ENCODE data around the gene NR2F1. TPM values are rescaled to one million over a fixed set of nuclear protein-coding genes. Genes with fewer than 3 reads are reported as not detected.

Gene NR2F1
- total and polyA plus RNA-seq, 2 donors (not counting 3 experiments of a cell fraction or from before 2014, with no cell fraction given) = 21.5 to 38.7 TPM

- BruUV-seq (replicated peaks) = TSS peak; percentile 47
- Histone ChIP-seq H3K9me1 (replicated peaks; ENCODE audit: control insufficient read depth, extremely low read depth, insufficient read depth, low read length) (no peaks in the 10 kb centered on the region), H3K79me2 (ENCODE audit: control insufficient read depth, insufficient read depth, low read length) (peaks cover 72% of the 10 kb centered on the region), H3K4me2 (ENCODE audit: insufficient read depth, low read length) (peak overlapping the region; percentile 96), H3K36me3 (ENCODE audit: control insufficient read depth in 2 of 2, extremely low read depth in 1 of 2, insufficient read depth in 2 of 2, low read length in 2 of 2) (peaks cover 4% of the 10 kb centered on the region in 2 experiments), H3K27ac (ENCODE audit: insufficient read depth, low read depth, low read length) (peak overlapping the region; percentile 86), H3K4me1 (ENCODE audit: control insufficient read depth, extremely low read depth, insufficient read depth, low read length) (peaks cover 25% of the 10 kb centered on the region), H3K9me3 (replicated peaks; ENCODE audit: control insufficient read depth, insufficient read depth, low read length) (no peaks in the 10 kb centered on the region), H3K4me3 (replicated peaks in 1 of 3; ENCODE audit: insufficient read depth in 1 of 3, low read depth in 1 of 3, low read length in 3 of 3) (peak overlapping the region; percentile 76 to 93 (median 85)), H4K20me1 (replicated peaks; ENCODE audit: control insufficient read depth, extremely low read depth, insufficient read depth, low read length) (no peaks in the 10 kb centered on the region), H3K27me3 (ENCODE audit: control insufficient read depth in 2 of 2, insufficient read depth in 2 of 2, low read length in 2 of 2) (no peaks in the 10 kb centered on the region), H3K9ac (replicated peaks; ENCODE audit: extremely low read depth, insufficient read depth, low read length) (peak overlapping the region; percentile 95), H2AFZ (ENCODE audit: low read depth, low read length) (no peak overlapping the region)
- FAIRE-seq (no peak), DNase-seq (ENCODE audit: low read depth, low spot score) (no peak)
- intact Hi-C loops (cut with micrococcal nuclease) (loop anchor here (1.0 to 10.0 kb wide), 9 partner anchors 37 to 1276 kb away; no protein-coding TSS in a partner anchor), dilution Hi-C loops (cut with MboI; ENCODE audit: extremely low pct_ligation_motif_present, low sequenced_read_pairs) (no loop called here)
- no peak for TF ChIP-seq MYC (IDR thresholded peaks at IDR 0.05; ENCODE audit: low read depth, low read length)
- TF ChIP-seq POLR2A (IDR thresholded peaks at IDR 0.05; ENCODE audit: low read depth, low read length) = no peak
- TF ChIP-seq CTCF (IDR thresholded peaks at IDR 0.05; ENCODE audit: extremely low read depth in 1 of 2, insufficient read depth in 1 of 2, low read depth in 1 of 2, low read length in 2 of 2) = no peak
- no peak for TF ChIP-seq MAX (IDR thresholded peaks at IDR 0.05; ENCODE audit: insufficient read depth, insufficient read length)
- no peak for TF ChIP-seq POLR2AphosphoS5 (IDR thresholded peaks at IDR 0.05; ENCODE audit: insufficient read depth, low read depth, low read length)
- TF ChIP-seq FOS (IDR thresholded peaks at IDR 0.05; ENCODE audit: borderline replicate concordance, insufficient read depth, low read length) = no peak
- no peak for TF ChIP-seq EZH2 (IDR thresholded peaks at IDR 0.05; ENCODE audit: borderline replicate concordance, low read depth, low read length, severe bottlenecking)
- TF ChIP-seq GATA2 (IDR thresholded peaks at IDR 0.05; ENCODE audit: insufficient read depth, insufficient read length, low read depth, low read length) = no peak
- TF ChIP-seq JUN (IDR thresholded peaks at IDR 0.05; ENCODE audit: borderline replicate concordance, insufficient read depth, insufficient read length, low read depth) = no peak
- POLR2A ChIA-PET = interaction anchor here (0.6 to 1.6 kb wide), 6 partner anchors 24 to 634 kb away, joined by 3 to 7 read pairs (median 4); no protein-coding TSS in a partner anchor
- CTCF ChIA-PET = interaction anchor here (0.8 to 5.8 kb wide), 14 partner anchors 8 to 1109 kb away, joined by 3 to 79 read pairs (median 4); no protein-coding TSS in a partner anchor
These were observed 381 bp downstream of the NR2F1 start for GRCh38 chr5:93583439-93583767.
